GM19239 (cell line): ENCODE results near the gene DNAH3.

ENCODE experiments used
- DNase-seq: peaks from one replicate; pipeline ENCODE4 v3.0.0; 2011; ENCODE audit warnings: low spot score; ENCODE audit not compliant: insufficient read length
- FAIRE-seq: peaks from 2 replicates; lab custom pipeline; 2011; peaks lifted over from hg19 to GRCh38; lab: Jason Lieb, UNC

DNAH3 gene

DNA sequence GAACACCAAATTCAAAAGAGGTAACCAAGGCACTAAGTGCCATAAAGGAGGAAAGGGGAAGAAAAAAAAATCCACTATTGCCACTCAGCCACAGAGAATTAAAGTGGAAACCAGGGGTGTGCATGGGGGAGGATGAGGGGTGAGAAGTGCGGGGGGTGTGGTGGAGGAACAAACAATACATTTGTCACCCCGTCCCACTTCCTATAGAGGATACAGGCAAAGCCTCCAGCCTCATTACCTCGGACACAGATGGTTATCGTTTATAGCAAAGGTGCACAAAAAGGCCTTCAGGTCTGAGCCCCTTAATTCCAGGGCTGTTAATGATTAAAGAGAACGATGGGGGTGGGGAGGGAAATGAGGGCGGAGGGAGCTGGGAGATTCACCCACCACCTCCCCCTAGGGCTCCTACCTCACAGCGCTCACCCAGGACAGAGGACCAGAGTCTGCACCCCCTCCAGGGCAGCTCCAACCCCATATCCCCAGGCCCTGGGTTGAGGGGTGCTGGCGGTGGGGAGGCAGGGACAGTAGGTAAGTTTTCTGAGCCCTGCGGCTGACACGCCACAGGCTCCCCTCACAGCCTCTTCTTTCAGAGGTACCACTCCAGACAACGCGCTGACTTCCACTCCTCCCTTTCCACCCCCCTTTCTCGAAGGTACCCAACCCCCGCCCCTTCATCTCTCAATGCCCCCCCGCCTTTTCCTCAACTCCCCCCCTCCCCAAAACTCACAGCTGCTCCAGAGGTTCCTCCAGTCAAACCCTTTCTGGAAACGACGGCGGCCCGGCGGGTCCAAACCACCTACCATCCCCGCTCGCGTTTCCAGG, 251.0 kb downstream of the DNAH3 start:
- no peak for FAIRE-seq
- DNase-seq = no peak

DNA sequence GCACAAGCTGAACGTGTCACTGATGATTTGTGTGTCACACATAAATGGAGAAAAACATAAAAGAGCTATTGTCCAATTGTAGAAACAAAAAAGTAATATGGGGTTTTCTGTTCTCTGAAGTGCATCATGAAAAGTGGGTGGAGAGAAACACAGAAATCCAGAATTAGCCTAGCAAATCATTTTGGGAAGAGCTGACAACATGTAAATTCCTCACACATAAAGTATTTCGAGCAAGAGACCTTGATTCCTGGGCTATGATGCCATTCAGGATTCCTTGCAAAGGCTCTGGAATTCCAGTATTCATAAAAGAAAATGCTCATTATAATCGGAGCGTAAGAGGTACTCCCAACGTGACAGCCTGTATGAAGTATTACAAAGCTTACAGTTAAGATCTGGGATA, 251.6 kb downstream of the DNAH3 start:
- DNase-seq (no peak), FAIRE-seq (no peak)

GRCh38 chr16:20897922-20898321, 252.7 kb downstream of the DNAH3 start:
- no peak for DNase-seq
- no peak for FAIRE-seq

- FAIRE-seq (no peak), DNase-seq (no peak)
These were observed 253.3 kb downstream of the DNAH3 start for GRCh38 chr16:20897253-20897897.

DNA sequence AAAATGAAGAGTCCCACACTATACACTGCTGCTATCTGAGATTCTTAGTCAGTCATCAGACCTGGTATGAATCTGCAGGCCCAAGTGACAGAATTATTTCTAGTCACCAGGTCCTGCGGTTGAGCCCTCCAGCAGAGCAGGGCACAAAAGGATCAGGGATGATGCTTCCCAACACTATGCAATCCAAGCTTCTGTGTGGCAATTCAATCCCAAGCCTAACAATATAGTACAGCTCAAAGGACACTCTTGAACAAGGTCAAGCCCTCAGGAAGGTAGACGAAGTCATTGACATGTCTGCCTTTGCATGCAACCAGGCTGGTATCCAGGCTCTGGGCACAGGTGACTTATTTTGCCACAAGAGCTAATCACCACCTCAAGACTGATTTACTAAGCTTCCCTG, 256.3 kb downstream of the DNAH3 start:
- no peak for FAIRE-seq

GRCh38 chr16:20889625-20890275, 260.9 kb downstream of the DNAH3 start:
- FAIRE-seq = no peak

More for the DNA sequence above, 256.3 kb downstream of the DNAH3 start:
- no peak for DNase-seq

GRCh38 chr16:20887207-20887606, 263.4 kb downstream of the DNAH3 start:
- DNase-seq (no peak), FAIRE-seq (no peak)

More at GRCh38 chr16:20889625-20890275, 260.9 kb downstream of the DNAH3 start:
- DNase-seq = no peak

GRCh38 chr16:20886320-20886719, 264.3 kb downstream of the DNAH3 start:
- FAIRE-seq (no peak), DNase-seq (no peak)

DNA sequence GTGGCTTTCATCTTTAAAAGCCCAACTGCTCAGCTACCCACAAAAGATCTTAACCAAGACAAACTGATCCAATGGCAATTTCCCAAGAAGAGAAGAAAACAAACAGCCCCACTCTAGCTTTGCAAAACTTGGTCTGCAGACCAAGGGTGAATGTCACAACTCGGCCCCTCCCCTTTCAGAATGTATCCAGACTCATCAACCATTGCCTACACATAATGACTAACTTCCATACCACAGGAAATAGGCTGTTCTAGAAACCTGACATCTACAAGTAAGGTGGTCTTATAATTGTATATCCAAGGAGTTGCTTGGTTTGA, 266.4 kb downstream of the DNAH3 start:
- FAIRE-seq (no peak), DNase-seq (no peak)

- no peak for DNase-seq
- FAIRE-seq = no peak
These were observed 266.9 kb downstream of the DNAH3 start for GRCh38 chr16:20883554-20884239.
